Stimulated activated CD4-positive, alpha-beta T cell treated with anti-CD3 and anti-CD28 coated beads, Interleukin-4, amount 100 ng/mL, for 4 hours (primary cell): ENCODE data around the gene CHCHD5.
A peak's percentile ranks its signal among the peaks of the same experiment; 100 is the strongest.
"Not testable (repeated sequence)": the region's sequence is repeated elsewhere in the genome, so short reads cannot be mapped to it uniquely, and the experiment has no call there.

Source experiments
- DNase-seq, 2 experiments: peaks; one replicate each; pipeline ENCODE4 v3.0.0-alpha.2; 2020

Gene CHCHD5

DNA sequence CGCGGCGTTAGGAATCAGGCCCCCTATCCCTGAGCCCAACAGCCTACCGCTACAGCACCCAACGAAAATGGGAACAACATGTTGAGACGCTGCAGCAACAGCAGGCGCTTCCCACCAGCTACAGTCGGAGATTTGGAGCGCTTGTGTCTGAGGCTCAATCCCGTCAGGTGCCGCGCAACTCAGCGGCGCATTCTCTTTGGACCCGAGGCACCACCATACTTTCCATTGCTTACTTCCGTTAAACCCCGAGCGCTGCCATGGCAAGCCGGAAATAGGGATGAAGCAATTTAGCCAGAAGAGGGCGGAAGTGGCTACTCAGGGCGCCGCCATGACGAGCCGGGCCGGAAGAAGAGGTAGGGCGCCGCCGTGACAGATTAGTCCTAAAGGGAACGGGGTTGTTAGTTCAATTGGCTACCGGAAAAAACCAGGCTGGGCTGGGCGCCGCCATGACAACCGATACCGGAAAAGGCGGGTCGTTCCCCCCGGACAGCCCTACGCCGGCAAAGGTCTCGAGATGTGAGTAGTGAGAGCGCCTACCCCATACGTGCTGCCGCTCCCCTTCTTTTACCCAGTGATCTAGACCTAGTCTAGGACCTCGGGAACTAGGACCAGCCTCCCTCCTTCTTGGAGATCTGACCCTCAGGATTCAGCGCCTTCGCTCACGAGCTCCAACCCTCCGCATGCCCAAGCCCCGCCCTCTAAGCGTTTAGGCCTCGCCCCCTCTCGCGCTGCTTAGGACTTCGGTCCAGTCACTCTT lies at the start of gene CHCHD5:
TSS of gene CHCHD5 (plus strand) at position 476 of the 757 bp plus-strand sequence. CDS start at position 515, 39 bp downstream.
- peak; percentile 86 to 91 for DNase-seq

DNA sequence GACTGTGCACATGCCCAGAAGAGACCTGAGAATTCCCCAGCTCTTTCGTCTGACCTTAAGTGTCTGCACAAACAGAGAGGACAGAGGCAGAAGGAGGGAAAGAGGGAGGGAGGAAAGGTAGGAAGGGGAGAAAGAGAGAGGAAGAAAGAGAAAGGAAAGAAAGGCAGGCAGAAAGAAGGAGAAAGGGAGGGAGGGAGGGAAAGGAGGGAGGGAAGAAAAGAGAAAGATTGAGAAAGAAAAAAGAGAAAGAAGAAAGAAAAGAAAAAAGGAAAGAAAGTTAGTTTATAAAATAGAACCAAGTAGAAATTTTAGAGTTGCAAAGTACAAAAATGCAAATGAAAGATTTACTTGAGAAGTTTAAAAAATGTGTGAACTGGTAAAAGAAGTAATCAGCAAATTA lies 49.6 kb upstream of the CHCHD5 start:
- DNase-seq, result no peak

- not testable (repeated sequence) for DNase-seq
These were observed 47.7 kb upstream of the CHCHD5 start for GRCh38 chr2:112536665-112537064.

DNA sequence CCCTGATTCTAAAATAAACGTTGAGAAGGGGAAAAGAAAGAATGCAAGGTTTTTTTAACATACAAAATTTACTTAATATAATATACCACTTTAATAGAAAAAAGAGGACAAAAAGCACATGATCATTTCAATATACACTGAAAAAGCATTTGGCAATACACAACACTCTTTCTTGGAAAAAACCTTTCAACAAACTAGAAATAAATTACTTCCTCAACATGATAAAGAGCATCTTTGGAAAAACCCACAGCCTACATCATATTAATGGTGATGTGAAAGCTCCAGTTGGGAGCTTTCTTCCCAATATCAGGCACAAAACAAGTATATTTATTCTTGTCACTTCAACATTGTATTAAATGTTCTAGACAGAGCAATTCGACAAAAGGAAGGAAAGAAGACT lies 45.1 kb upstream of the CHCHD5 start:
- no peak for DNase-seq

GRCh38 chr2:112540906-112541305 lies 43.5 kb upstream of the CHCHD5 start:
- no peak for DNase-seq

- peak in 1 of 2 experiments; percentile 60 for DNase-seq
These were observed 42.9 kb upstream of the CHCHD5 start for GRCh38 chr2:112541315-112542122.

GRCh38 chr2:112542123-112542983 lies 42.1 kb upstream of the CHCHD5 start, which contains the start of gene POLR1B:
Gene POLR1B (plus strand): TSS chr2:112542465. CDS start chr2:112542495, 30 bp downstream.
- peak; percentile 63 to 75 for DNase-seq

DNA sequence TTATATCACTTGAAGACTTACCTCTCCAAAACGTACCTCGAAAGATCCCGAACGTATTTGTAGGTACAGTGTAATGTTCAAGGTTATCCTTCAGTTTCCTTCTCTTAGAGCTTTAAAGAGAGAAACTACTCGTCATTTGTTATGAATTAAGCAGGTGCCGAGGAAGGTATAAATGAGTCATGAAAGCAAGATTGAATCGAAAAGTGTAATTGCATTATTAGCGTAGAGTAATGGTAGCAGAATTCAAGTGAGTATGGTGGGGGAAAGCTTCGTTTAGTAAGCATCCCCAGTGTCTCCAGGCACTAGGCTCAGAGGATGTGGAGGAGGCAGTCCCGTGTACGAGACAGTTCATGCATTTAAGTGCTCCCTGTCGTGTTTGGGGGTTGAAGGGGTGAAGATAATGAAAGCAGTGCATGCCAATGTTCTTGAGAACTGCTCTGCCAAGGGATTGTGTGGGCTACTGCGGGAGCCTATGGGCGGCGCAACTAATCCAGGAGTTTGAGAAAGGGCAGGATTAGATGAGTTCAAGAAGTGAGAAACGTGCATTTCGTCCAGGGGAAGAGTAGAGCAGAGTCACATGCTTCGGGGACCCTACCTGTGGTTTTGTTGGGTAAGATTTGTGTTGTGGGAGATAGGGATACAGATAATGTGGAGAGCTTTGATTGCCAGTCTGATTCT lies 41.3 kb upstream of the CHCHD5 start:
- DNase-seq, result peak; percentile 5 to 8

- DNase-seq, result no peak
These were observed 37.1 kb upstream of the CHCHD5 start for GRCh38 chr2:112547333-112547732.

- DNase-seq, result no peak
These were observed 35.4 kb upstream of the CHCHD5 start for GRCh38 chr2:112548980-112549379.

GRCh38 chr2:112566104-112566503 lies 18.3 kb upstream of the CHCHD5 start:
- DNase-seq, result no peak

DNA sequence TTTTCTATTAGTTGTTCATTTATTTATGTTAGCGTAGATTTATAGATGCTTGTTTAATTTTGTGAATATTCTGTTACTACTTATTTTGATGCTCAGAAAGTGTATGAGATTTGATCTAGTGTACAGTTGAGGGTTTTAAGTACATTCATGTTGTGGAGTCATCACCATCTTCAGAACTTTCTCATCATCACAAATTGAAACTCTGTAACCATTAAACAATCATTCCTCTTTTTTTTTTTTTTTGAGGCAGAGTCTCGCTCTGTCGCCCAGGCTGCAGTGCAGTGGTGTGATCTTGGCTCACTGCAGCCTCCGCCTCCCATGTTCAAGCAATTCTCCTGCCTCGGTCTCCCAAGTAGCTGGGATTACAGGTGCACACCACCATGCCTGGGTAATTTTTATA lies 17.9 kb upstream of the CHCHD5 start:
- DNase-seq, result not testable (repeated sequence)

- DNase-seq, result no peak
These were observed 12.4 kb upstream of the CHCHD5 start for GRCh38 chr2:112572005-112572404.

DNA sequence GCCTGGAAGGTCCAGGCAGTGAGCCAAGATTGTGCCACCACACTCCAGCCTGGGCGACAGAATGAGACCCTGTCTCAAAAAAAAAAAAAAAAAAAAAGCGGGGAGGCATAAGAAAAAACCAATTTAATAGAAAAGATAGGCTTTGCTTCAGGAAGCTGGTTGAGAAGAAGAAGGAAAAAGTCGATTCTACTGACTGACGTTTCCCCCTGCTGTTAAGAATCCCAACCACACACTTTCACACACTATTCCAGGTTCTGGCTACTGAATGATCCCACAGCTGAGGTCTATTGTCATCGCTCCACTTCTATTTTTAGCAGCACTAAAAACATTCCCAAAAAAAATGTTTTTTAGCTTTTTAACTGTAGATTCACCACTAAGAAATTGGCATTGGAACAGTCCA lies 6.7 kb upstream of the CHCHD5 start:
- no peak for DNase-seq

- DNase-seq, result no peak
These were observed 5.2 kb upstream of the CHCHD5 start for GRCh38 chr2:112579241-112579640.

- DNase-seq, result no peak
These were observed 4.3 kb upstream of the CHCHD5 start for GRCh38 chr2:112580084-112580483.

- peak in 1 of 2 experiments; percentile 26 for DNase-seq
These were observed 2.1 kb upstream of the CHCHD5 start for GRCh38 chr2:112582314-112582746.

DNA sequence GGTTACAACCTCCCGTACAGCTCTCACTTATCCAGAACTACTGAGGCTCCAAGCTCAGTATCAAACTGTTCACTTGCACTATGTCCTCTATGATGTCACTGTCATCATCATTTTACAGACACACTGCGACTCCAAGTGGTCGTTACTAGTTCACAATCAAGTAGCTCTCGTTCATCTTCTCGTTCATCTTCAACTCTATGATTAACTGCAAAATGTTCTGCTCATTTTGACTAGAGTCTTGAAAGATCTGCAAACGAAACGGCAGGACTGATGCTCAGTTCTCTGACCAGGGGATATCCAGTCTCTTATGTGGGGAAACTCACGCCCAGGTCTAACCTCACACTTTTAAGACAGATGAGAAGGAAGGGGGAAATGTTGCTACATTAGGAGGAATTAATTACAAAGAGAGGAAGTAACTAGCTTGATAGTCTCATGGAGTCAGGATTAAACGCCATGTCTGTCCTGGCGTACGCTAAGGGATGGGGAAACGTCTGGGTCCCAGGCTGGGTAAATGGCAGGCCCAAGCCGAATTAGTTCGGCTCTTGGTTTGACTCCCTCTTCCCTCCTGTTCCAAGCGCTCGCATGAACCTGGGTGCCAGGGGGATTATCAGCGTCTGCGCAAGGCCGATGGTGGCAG lies 794 bp upstream of the CHCHD5 start:
- no peak for DNase-seq

DNA sequence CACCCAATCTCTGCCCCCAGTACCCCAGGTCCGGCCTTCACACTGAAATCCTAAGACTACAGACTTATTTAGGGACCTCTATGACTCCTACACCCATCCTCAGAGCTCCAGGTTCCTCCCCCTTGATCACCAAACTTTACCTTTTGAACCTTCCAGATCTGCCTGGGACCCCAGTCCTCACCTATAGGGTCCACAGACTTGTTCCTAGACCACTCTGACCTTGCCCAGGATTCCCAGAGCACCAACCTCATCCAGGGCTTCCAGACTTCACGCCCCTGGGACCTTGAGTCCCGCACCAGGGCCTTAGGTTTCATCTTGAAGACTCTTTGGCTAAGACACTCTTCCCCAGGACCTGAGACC lies 462 bp downstream of the CHCHD5 start:
- DNase-seq, result no peak

- no peak for DNase-seq
These were observed 991 bp downstream of the CHCHD5 start for GRCh38 chr2:112585400-112585799.

DNA sequence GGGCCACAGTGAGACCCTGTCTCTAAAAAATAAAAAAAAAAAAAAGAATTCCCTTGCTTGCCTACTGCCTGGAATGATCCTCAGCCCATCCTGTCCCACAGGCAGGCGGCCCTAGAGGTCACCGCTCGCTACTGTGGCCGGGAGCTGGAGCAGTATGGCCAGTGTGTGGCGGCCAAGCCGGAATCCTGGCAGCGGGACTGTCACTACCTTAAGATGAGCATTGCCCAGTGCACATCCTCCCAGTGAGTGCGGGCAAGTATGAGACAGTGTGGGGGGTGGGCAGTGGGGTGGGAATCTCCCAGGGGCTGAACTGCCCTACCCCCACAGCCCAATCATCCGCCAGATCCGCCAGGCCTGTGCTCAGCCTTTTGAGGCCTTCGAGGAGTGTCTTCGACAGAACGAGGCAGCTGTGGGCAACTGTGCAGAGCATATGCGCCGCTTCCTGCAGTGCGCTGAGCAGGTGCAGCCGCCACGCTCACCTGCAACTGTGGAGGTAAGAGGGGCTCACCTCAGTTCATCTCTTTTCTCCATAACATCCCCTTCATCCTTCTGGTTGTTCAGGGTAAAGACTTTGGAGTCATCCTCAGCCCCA lies 1.6 kb downstream of the CHCHD5 start:
- no peak for DNase-seq
